ENCODE data around the gene MBTPS1.
A peak's percentile ranks its signal among the peaks of the same experiment; 100 is the strongest.
"Not testable (repeated sequence)": the region's sequence is repeated elsewhere in the genome, so short reads cannot be mapped to it uniquely, and the experiment has no call there.

The MBTPS1 gene

GRCh38 chr16:84136331-84137125, 19.8 kb upstream of the MBTPS1 start:
- no peak for DNase-seq

GRCh38 chr16:84132527-84133285, 16.0 kb upstream of the MBTPS1 start:
- no peak for DNase-seq

- no peak for DNase-seq
These were observed 14.4 kb upstream of the MBTPS1 start for GRCh38 chr16:84131117-84131516.

- DNase-seq, result no peak
These were observed 7.7 kb upstream of the MBTPS1 start for GRCh38 chr16:84124257-84125073.

- DNase-seq, result no peak
These were observed 4.3 kb upstream of the MBTPS1 start for GRCh38 chr16:84121007-84121406.

GRCh38 chr16:84120023-84120422, 3.3 kb upstream of the MBTPS1 start:
- DNase-seq, result no peak

- no peak for DNase-seq
These were observed 2.6 kb upstream of the MBTPS1 start for GRCh38 chr16:84119368-84119767.

- not testable (repeated sequence) for DNase-seq
These were observed 1.6 kb upstream of the MBTPS1 start for GRCh38 chr16:84118315-84118714.

- peak; percentile 21 for DNase-seq
These were observed 727 bp upstream of the MBTPS1 start for GRCh38 chr16:84117494-84117843.

GRCh38 chr16:84115919-84116719, 623 bp downstream of the MBTPS1 start:
- peak; percentile 51 for DNase-seq

GRCh38 chr16:84111949-84112348, 4.8 kb downstream of the MBTPS1 start:
- DNase-seq, result not testable (repeated sequence)

- no peak for DNase-seq
These were observed 5.2 kb downstream of the MBTPS1 start for GRCh38 chr16:84111525-84111924.

- no peak for DNase-seq
These were observed 6.2 kb downstream of the MBTPS1 start for GRCh38 chr16:84110527-84110926.

GRCh38 chr16:84109598-84110335, 7.0 kb downstream of the MBTPS1 start:
- no peak for DNase-seq

GRCh38 chr16:84107921-84108320, 8.8 kb downstream of the MBTPS1 start:
- DNase-seq, result no peak

- DNase-seq, result no peak
These were observed 10.6 kb downstream of the MBTPS1 start for GRCh38 chr16:84105948-84106740.

- DNase-seq, result no peak
These were observed 11.4 kb downstream of the MBTPS1 start for GRCh38 chr16:84105301-84105815.

GRCh38 chr16:84104231-84104630, 12.5 kb downstream of the MBTPS1 start:
- no peak for DNase-seq

GRCh38 chr16:84103678-84104077, 13.1 kb downstream of the MBTPS1 start:
- DNase-seq, result no peak

- DNase-seq, result no peak
These were observed 17.8 kb downstream of the MBTPS1 start for GRCh38 chr16:84098939-84099338.
